Gastrocnemius medialis (tissue), 4 donors: ENCODE data around the gene CHRNB4.

Experiments used
- CTCF ChIP-seq, 5 experiments: fragments of 450-650 bp in 3 of 5; fragments of 200-600 bp in 2 of 5; sonication (generic) in 2 of 5; IDR thresholded peaks in 4 of 5; conservative IDR thresholded peaks in 1 of 5; 1 replicate in 4 of 5; 2 replicates in 1 of 5; pipeline ENCODE4 v1.5.1; 2016 to 2019; ENCODE audit warnings: antibody characterized with exemption in 5 of 5, mild to moderate bottlenecking in 3 of 5, moderate library complexity in 3 of 5
- POLR2A ChIP-seq, 2 donors: fragments of 450-650 bp; IDR thresholded peaks; one replicate each; pipeline ENCODE4 v1.6.1; 2017; ENCODE audit warnings: antibody characterized with exemption in 2 of 2, mild to moderate bottlenecking in 2 of 2, moderate library complexity in 2 of 2

- TF ChIP-seq CTCF (IDR thresholded peaks at IDR 0.05 in 4 of 5, conservative IDR thresholded peaks at IDR 0.05 in 1 of 5) (no peak), POLR2A (IDR thresholded peaks at IDR 0.05) (no peak)
Measured at GRCh38 chr15:78642331-78642730, 1.3 kb upstream of the CHRNB4 start.
